ENCODE measurements around the gene ACP7.

DNA sequence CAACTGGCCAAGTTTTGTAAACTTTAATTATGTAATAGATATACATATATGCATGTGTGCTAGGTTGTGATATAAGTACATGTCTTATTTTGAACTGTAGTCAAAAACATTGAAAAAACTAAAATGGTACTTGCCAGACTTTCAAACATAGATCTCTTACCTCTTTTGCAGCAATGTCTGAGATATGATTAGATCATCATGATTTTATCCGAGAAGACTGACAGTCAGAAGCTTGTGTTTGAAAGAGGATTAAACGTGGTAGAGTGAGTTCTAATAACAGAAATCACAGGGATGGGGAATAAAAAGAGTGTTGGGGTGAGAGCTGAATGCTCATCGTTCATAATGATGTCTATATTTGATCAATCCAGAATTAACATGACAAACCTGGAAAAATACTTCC is 18.2 kb upstream of the ACP7 start:
- TF ChIP-seq, protein P1, sequence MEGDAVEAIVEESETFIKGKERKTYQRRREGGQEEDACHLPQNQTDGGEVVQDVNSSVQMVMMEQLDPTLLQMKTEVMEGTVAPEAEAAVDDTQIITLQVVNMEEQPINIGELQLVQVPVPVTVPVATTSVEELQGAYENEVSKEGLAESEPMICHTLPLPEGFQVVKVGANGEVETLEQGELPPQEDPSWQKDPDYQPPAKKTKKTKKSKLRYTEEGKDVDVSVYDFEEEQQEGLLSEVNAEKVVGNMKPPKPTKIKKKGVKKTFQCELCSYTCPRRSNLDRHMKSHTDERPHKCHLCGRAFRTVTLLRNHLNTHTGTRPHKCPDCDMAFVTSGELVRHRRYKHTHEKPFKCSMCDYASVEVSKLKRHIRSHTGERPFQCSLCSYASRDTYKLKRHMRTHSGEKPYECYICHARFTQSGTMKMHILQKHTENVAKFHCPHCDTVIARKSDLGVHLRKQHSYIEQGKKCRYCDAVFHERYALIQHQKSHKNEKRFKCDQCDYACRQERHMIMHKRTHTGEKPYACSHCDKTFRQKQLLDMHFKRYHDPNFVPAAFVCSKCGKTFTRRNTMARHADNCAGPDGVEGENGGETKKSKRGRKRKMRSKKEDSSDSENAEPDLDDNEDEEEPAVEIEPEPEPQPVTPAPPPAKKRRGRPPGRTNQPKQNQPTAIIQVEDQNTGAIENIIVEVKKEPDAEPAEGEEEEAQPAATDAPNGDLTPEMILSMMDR (IDR thresholded peaks at IDR 0.05; ENCODE audit: insufficient read depth, low read length, poor library complexity, severe bottlenecking): no peak
- TF ChIP-seq EZH2phosphoT487 (conservative IDR thresholded peaks at IDR 0.05; ENCODE audit: low read length): no peak
